WERI-Rb-1 (cell line): ENCODE data around the gene SIAH3.
A peak's percentile ranks its signal among the peaks of the same experiment; 100 is the strongest.

Source experiments
- DNase-seq: peaks from one replicate; pipeline ENCODE4 v3.0.0-alpha.2; 2020
- H3K27ac ChIP-seq: fragments of 250-450 bp; sonication (Bioruptor Pico); 2 replicates; pipeline ENCODE4 v1.5.1; 2020; ENCODE audit warnings: mild to moderate bottlenecking, moderate library complexity
- H3K27me3 ChIP-seq: fragments of 250-450 bp; sonication (Bioruptor Pico); 2 replicates; pipeline ENCODE4 v1.5.1; 2021; ENCODE audit warnings: mild to moderate bottlenecking, low read depth, moderate library complexity; ENCODE audit not compliant: insufficient read depth, severe bottlenecking
- H3K36me3 ChIP-seq: fragments of 250-450 bp; sonication (Bioruptor Pico); 2 replicates; pipeline ENCODE4 v1.5.1; 2020; ENCODE audit warnings: mild to moderate bottlenecking, moderate library complexity
- H3K4me3 ChIP-seq: 2 replicates; pipeline ENCODE4 v1.5.1; 2011; ENCODE audit warnings: low read depth, mild to moderate bottlenecking, control low read depth, low read length
- H3K9me3 ChIP-seq: fragments of 250-450 bp; sonication (Bioruptor Pico); 2 replicates; pipeline ENCODE4 v1.5.1; 2021; ENCODE audit warnings: mild to moderate bottlenecking, moderate library complexity; ENCODE audit not compliant: severe bottlenecking
- CTCF ChIP-seq: IDR thresholded peaks from 2 replicates; pipeline ENCODE4 v1.5.1; 2011; ENCODE audit warnings: low read depth, mild to moderate bottlenecking, control low read depth, inconsistent platforms, low read length

Gene SIAH3

GRCh38 chr13:45775401-45775963 lies 76.1 kb downstream of the SIAH3 start:
- Histone ChIP-seq H3K4me3 (no peak overlapping the region), H3K36me3 (no peaks in the 10 kb centered on the region), H3K27ac (no peak overlapping the region), H3K27me3 (no peaks in the 10 kb centered on the region), H3K9me3 (no peaks in the 10 kb centered on the region)
- peak; percentile 79 for DNase-seq
- TF ChIP-seq CTCF: no peak

DNA sequence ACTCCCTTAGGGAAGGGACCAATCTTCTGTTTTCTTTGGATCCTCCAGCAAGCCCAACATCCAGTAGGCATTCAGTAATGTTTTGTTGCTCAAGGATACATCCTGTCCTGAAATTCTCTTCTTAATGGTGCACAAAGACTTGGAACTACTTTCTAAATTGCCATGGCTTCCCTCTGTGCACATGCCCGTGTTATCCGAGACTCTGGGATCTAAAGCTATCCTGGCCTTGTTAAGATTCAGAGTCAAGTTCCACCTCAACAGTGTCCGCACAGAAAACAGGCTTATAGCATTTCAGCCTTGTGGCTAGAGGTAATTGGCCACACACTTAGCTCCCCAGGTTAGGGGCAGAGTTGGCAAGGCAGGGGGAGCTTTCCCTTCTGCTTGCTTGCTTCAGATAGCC lies 77.6 kb downstream of the SIAH3 start:
- no peaks in the 10 kb centered on the region for H3K9me3 ChIP-seq
- no peak overlapping the region for H3K4me3 ChIP-seq
- no peaks in the 10 kb centered on the region for H3K36me3 ChIP-seq
- no peaks in the 10 kb centered on the region for H3K27me3 ChIP-seq
- TF ChIP-seq CTCF: no peak
- DNase-seq: no peak
- no peak overlapping the region for H3K27ac ChIP-seq

DNA sequence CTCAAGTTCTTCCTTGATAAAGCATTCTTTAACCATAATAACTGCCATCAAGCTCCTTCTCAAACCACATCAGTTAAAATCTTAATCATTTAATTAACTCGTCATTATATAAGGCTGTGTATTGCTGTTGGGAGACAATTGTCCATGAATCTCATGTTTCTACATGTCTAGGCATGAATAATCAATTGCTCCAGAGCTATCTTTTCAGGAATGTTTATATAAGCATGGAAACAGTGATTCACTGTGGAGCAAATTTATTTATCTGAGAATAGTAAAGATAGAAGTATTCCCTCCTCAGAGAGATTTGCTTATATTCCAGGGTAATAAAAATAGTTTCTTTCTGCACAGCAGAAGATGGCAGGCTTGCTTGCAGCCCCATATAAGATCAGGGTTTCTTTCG lies 78.3 kb downstream of the SIAH3 start:
- H3K27me3 ChIP-seq: no peaks in the 10 kb centered on the region
- DNase-seq: no peak
- H3K27ac ChIP-seq: no peak overlapping the region
- no peaks in the 10 kb centered on the region for H3K36me3 ChIP-seq
- H3K4me3 ChIP-seq: no peak overlapping the region
- TF ChIP-seq CTCF: no peak
- H3K9me3 ChIP-seq: no peaks in the 10 kb centered on the region

DNA sequence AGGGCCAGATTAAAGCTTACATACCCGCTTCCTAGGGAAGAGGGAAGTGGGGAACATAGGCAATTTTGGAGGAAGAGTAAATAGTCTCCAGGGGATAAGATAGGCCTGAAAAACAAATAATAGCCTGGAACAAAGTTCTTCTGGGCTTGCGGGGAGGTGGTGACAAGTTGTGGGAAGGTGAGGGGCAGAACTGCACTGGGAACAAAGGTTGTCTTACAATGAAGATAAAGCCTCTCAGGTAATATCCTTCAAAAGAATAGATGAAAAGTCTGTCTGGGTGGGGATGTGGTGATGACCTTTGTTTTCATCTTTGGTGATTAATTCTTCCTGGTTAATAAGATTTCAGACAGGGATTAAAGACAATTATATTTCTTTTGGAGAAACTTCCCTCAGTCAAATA lies 80.7 kb downstream of the SIAH3 start:
- no peak for TF ChIP-seq CTCF
- Histone ChIP-seq H3K27ac (no peak overlapping the region), H3K9me3 (no peaks in the 10 kb centered on the region), H3K27me3 (no peaks in the 10 kb centered on the region), H3K36me3 (no peaks in the 10 kb centered on the region), H3K4me3 (no peak overlapping the region)
- no peak for DNase-seq

DNA sequence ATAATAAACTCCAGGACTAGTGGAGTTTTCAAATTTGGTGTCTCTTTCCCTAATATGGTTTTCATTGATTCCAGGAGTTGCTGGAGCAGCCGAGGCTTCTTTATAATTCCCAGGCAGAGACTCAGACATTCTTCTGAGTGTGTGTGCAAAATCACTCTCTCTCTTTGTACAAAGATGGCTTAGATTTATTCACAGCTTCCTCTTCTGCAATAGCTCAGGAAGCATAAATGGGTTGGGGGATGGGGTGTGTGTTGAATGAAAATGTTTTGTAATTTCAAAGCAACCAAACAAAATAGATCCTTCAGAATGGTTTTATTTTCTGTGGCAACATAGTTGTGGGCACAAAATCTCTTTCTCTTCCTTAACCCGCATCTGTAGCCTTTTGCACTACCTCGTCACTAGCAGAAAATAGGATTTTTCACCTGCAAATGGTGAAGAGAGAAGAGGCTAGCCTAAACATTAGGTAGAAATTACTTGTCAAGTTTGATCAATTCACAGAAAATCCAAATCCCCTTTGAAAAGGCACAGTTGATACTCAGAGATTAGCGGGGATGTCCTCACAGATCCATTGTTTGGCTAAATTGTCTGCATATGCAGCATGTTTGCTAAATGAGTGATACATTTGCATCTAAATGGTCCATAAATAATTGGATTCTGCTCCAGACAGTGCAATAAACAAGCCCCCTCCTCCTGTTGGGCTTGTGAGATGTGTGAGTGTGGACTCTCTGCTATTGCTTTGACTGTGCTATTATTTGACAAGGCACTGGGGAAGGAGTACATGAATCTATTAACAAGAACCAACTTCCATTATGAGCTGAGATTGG lies 82.7 kb downstream of the SIAH3 start:
- no peak overlapping the region for H3K27ac ChIP-seq
- no peaks in the 10 kb centered on the region for H3K36me3 ChIP-seq
- H3K27me3 ChIP-seq: no peaks in the 10 kb centered on the region
- H3K9me3 ChIP-seq: no peaks in the 10 kb centered on the region
- no peak for DNase-seq
- no peak for TF ChIP-seq CTCF
- no peak overlapping the region for H3K4me3 ChIP-seq
